SK-MEL-5 (cell line): ENCODE measurements around the gene ACAA2. TPM values are rescaled to one million over a fixed set of nuclear protein-coding genes. Genes with fewer than 3 reads are reported as not detected.
"Not testable (repeated sequence)": the region's sequence is repeated elsewhere in the genome, so short reads cannot be mapped to it uniquely, and the experiment has no call there.

ENCODE experiments used
- DNase-seq: peaks from one replicate; pipeline ENCODE4 v3.0.0-alpha.2; 2016; ENCODE audit warnings: low read depth, low spot score
- in situ Hi-C: cut with HindIII; loops from 2 replicates; pipeline ENCODE4 v1.10.0; 2016; ENCODE audit warnings: low sequenced_read_pairs, high pct_unique_total_duplicates, low pct_unique_long_range_greater_than_20kb
- total RNA-seq: library from RNA; depleted of rRNA; stranded (reverse); fragments of >200 nt; shearing (Covaris generic); gene quantifications from 2 replicates; pipeline ENCODE4 v1.2.3, GENCODE V29; 2014

The ACAA2 gene
- total RNA-seq, 1 experiment from 2014 or later, result 59.0 TPM

DNA sequence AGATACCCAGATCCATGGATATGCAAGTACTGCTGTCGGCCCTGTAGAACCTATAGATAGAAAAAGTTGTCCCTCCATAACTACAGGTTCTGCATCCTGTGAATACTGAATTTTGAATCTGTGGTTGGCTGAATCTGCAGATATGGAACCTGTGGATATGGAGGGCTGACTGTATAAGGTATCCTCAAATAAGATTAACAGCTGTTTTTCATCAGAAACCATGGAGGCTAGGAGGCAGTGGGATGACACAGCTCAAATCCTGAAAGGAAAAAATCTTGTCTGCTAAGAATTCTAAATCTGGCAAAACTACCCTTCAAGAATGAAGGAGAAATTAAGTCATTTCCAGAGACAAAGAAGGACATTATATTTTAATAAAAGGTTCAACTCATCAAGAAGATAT lies 14.7 kb upstream of the ACAA2 start:
- DNase-seq, result no peak
- in situ Hi-C loops, result no loop called here

- in situ Hi-C loops, result no loop called here
These were observed 6.7 kb upstream of the ACAA2 start for GRCh38 chr18:49819823-49820671.

GRCh38 chr18:49819071-49819662 lies 5.8 kb upstream of the ACAA2 start:
- in situ Hi-C loops, result no loop called here
- no peak for DNase-seq

More at GRCh38 chr18:49819823-49820671, 6.7 kb upstream of the ACAA2 start:
- no peak for DNase-seq

GRCh38 chr18:49817947-49818346 lies 4.6 kb upstream of the ACAA2 start:
- DNase-seq, result no peak
- in situ Hi-C loops, result no loop called here

GRCh38 chr18:49815927-49816326 lies 2.6 kb upstream of the ACAA2 start:
- in situ Hi-C loops, result no loop called here
- no peak for DNase-seq

- no peak for DNase-seq
- in situ Hi-C loops, result no loop called here
These were observed 790 bp upstream of the ACAA2 start for GRCh38 chr18:49814147-49814499.

DNA sequence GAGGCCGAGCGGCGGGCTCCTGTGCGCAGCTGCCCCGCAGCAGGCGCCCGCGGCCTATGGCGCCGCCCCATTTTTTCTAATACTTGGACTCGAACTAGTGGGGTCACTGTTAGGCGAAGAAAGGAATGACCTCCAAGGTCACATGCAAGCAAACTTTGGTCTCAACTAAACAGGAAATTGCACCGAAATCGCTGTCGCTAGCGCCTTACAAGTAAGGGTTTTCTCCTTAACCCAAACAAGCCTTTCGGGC lies 339 bp downstream of the ACAA2 start:
- DNase-seq, result peak; percentile 12
- in situ Hi-C loops, result no loop called here

DNA sequence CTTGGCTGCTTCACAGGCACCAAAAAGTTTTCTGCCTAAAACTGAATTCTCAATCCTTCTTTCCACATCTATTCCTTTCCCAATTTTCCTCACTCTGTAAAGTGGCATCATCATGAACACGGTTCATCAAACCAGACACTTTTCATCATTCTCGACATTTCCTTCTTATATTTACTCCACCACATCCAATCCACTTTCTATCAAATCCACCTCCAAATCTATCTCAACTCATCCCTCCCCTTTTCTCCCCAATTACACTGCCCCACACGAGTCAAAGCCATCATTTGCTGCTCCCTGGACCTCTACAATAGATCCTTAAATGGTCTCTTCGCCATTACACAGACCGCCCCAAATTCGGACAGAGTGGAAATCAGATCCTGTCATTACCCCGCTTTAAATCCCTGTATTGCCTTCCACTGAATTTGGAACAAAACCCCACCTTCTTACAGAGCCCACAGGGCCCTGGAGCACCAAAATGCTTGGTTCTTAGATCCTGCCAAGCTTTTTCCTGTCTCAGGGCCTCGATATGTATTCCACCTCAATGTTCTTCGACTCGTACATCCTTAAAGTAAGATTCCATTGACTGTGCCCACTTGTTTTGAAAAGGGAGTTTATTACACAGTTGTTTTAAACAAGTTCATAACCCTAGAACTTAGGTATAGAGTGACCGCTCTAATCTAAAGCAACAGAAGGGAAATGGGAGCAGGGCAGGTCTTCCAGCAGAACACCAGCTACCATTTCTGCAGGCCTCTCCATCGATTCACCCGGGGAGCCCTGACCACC lies 856 bp downstream of the ACAA2 start:
- in situ Hi-C loops, result no loop called here
- no peak for DNase-seq

DNA sequence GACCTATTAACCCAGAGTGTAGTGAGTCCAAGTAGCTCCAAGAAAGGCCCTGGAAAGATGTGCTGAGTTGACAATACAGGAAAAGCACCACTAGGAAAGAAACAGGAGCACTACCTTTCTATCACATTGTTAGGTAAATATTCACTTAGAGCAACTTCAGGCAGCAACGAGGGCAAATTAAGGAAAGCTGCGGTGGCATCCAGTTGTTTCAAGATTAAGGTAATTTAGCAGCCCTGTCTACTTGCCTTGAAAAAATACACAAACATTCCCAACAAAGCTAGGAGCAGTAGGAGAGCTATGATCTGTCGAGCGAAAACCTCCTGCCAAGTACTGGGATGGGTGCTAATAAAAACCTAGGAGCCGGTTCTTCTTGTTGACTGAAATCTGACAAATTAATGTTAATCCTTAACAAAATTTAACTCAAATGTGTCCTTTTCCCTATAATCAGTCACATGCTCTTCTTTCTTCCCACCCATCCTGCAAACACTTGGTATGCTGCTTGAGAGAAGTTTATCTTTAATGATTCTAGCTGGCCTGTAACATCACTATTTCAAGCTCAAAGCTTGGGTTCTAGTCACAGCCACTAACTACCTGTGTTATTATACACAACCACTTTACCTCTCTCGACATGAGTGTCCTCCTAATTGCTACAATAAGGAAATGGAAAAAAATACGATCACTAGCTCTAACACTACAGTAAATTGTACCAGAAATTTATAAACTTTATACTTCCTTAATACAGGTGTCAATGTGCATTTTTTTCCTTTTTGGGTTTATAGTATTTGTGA lies 2.0 kb downstream of the ACAA2 start:
- in situ Hi-C loops, result no loop called here
- DNase-seq, result no peak

GRCh38 chr18:49808553-49809191 lies 4.7 kb downstream of the ACAA2 start:
- in situ Hi-C loops, result not testable (repeated sequence)

DNA sequence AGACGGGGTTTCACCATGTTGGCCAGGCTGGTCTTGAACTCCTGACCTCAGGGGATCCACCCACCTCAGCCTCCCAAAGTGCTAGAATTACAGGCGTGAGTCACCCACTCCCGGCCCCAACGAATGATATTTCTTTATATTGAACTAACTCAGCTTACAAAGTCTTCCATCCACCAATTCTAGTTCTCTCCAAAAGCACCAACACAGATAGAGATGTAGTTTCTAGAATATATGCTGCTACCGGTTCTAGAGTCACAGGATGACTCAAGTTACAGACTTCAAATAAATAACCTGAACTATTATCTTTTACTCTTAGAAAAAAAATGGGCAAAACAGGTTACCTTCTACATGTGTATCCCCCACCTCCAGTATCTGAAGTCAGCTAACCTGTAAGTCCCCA lies 9.2 kb downstream of the ACAA2 start:
- DNase-seq, result no peak
- in situ Hi-C loops, result no loop called here

More at GRCh38 chr18:49808553-49809191, 4.7 kb downstream of the ACAA2 start:
- not testable (repeated sequence) for DNase-seq

DNA sequence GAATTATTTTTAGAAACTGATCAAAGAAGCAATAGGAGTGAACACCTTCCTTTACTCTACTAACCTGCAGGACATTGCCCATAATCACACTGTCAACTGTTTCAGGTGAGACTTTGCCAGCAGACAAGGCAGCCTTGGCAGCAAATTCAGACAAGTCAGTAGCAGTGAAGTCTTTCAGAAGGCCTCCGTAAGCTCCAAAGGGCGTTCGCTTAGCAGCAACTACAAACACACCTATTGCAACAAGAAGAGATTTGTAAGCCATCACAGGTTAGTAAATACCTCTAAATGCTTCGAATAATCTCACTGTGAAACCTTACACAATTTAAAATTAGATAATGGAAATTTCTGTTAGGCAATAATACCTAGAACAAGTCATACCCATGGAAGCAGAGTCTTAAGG lies 10.7 kb downstream of the ACAA2 start:
- in situ Hi-C loops, result no loop called here
- no peak for DNase-seq

- in situ Hi-C loops, DNase-seq: not testable (repeated sequence)
These were observed 12.8 kb downstream of the ACAA2 start for GRCh38 chr18:49800491-49800890.

GRCh38 chr18:49799806-49800205 lies 13.5 kb downstream of the ACAA2 start:
- in situ Hi-C loops, DNase-seq: not testable (repeated sequence)

DNA sequence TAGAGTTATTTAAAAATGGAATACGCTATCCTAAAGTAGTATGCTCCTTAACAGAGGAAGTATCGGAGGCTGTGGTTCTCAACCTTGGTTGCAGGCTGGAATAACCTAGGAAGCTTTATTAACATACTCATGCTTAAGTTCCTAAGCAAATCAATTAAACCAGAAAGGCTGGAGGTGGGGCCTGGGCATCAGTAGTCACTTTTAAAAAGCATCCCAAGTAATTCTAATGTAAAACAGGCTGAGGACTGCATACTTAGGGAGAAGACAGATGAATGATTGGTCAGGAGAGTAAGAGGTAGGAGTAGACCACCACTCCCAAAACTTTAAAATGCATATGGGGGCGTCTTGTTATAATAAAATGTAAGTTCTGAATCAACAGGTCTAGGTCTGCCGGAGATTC lies 15.3 kb downstream of the ACAA2 start:
- in situ Hi-C loops, result no loop called here

GRCh38 chr18:49795612-49796552 lies 17.5 kb downstream of the ACAA2 start:
- in situ Hi-C loops, result no loop called here
- no peak for DNase-seq

More for the DNA sequence above, 15.3 kb downstream of the ACAA2 start:
- no peak for DNase-seq

- in situ Hi-C loops, result no loop called here
- DNase-seq, result no peak
These were observed 18.6 kb downstream of the ACAA2 start for GRCh38 chr18:49794743-49795142.
